Measurements from ENCODE around the gene RET. TPM values are rescaled to one million over a fixed set of nuclear protein-coding genes. Genes with fewer than 3 reads are reported as not detected.

RET gene
- total RNA-seq, 2 donors from 2014 or later, result 0.34 TPM; not detected in 1

DNA sequence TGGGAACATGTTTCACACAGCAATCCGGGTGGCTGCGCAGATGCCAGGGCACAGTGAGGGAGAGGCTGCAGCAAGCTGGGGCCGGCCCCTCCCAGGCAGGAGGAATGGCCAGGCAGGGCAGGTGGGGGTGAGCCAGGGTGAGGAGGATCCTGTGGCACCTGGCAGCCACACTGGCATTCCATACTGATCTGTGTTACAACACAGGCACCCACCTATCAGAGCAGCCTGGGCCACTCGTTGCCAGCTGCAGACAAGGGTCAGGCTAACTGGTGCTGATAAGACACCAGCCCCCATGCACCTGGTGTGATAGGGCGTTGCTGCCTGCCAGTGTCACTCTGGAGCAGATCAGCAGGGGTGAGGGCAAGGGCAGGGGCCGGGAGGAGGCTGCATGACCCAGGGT, 16.6 kb upstream of the RET start:
- Mint-ChIP-seq H3K36me3 (ENCODE audit: low read depth) (no peaks in the 10 kb centered on the region), H3K4me1 (peaks cover 2% of the 10 kb centered on the region), H3K27ac (no peak overlapping the region), H3K27me3 (peaks cover 30% of the 10 kb centered on the region), H3K4me3 (no peak overlapping the region)
- DNase-seq, result no peak
- no peaks in the 10 kb centered on the region for H3K9me3 ChIP-seq (ENCODE audit: control insufficient read depth, low read length, poor library complexity, severe bottlenecking)
- no peak for ATAC-seq

DNA sequence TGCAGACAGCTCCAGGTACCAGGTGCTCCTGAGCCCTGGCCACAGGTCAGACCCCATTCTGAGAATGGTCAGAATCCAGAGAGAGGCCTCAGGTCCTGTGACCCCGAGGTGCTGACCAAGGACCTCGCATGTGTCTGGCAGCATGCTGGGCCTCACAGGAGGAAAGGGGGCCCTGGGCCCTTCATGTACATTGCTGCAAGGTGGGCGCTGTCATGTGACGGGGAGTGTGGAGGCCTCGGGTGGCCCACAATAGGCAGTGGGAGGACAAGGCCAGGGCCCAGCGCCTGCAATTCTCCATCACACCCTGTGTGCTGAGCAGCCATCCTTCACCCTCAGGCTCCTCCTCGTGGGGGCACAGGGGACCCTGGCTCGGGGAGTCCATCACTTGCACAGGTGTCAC, 15.5 kb upstream of the RET start:
- Mint-ChIP-seq H3K27ac (no peak overlapping the region), H3K36me3 (ENCODE audit: low read depth) (no peaks in the 10 kb centered on the region), H3K4me1 (peaks cover 2% of the 10 kb centered on the region), H3K27me3 (peaks cover 30% of the 10 kb centered on the region), H3K4me3 (no peak overlapping the region)
- DNase-seq, result no peak
- no peaks in the 10 kb centered on the region for H3K9me3 ChIP-seq (ENCODE audit: control insufficient read depth, low read length, poor library complexity, severe bottlenecking)
- no peak for ATAC-seq

DNA sequence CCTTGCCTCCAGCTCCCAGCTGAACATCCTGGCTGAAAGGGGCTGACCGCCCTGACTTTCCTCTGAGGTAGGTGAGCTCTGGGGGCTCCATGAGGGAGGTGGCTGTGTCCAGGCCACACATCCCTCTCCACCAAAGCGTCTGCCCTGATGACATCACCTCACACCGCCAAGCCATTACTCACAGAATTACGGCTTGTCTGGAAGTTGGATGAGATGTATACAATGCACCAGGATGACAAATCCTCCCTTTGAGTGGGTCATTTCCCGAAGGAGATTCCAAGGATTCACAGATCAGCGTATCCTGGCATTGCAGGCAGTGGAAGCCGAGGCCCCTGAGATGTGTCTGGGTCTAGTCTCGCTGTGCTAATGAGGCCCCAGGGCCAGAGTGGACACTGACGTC, 15.1 kb upstream of the RET start:
- no peak overlapping the region for H3K27ac Mint-ChIP-seq
- H3K4me3 Mint-ChIP-seq, result no peak overlapping the region
- peaks cover 30% of the 10 kb centered on the region for H3K27me3 Mint-ChIP-seq
- no peaks in the 10 kb centered on the region for H3K36me3 Mint-ChIP-seq (ENCODE audit: low read depth)
- no peaks in the 10 kb centered on the region for H3K9me3 ChIP-seq (ENCODE audit: control insufficient read depth, low read length, poor library complexity, severe bottlenecking)
- DNase-seq (no peak), ATAC-seq (no peak)
- peaks cover 2% of the 10 kb centered on the region for H3K4me1 Mint-ChIP-seq

DNA sequence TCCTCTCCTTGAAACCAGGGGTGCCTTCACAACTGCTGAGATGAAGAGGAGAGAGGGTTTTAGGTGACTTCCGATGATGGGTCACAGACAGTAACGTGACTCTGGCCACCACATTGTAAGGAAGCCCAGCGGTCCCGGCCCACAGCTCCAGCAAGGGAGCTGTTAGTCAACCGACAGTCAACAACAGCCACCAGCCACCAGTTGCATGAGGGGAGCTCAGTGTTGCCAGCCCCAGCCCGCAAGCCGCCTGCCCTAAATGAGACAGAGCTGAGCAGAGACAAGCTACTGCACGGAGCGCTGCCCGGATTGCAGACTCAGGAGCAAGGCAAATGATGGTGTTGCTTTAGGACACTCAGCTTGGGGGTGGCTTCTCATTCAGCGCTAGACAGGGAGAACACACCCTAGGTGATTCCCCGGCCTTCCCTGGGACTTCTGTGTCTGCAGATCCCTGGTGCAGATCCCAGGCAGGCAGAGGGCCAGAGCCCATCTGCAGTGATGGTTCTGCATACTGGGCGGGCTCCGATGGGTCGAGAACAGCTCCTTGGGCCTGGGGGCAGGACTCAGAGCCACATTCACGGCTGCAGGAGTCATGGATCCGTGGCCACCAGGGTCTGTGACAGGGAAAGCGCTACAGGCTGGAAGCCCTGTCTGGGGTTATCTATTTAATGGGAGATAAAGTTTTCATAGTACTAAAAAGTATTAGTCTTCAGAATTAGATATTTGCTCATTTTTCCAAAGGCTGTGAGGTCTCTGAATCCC, 14.3 kb upstream of the RET start:
- DNase-seq (no peak), ATAC-seq (no peak)
- Mint-ChIP-seq H3K4me1 (peaks cover 1% of the 10 kb centered on the region), H3K36me3 (ENCODE audit: low read depth) (no peaks in the 10 kb centered on the region), H3K27me3 (peaks cover 25% of the 10 kb centered on the region), H3K27ac (no peak overlapping the region), H3K4me3 (no peak overlapping the region)
- H3K9me3 ChIP-seq (ENCODE audit: control insufficient read depth, low read length, poor library complexity, severe bottlenecking), result no peaks in the 10 kb centered on the region

DNA sequence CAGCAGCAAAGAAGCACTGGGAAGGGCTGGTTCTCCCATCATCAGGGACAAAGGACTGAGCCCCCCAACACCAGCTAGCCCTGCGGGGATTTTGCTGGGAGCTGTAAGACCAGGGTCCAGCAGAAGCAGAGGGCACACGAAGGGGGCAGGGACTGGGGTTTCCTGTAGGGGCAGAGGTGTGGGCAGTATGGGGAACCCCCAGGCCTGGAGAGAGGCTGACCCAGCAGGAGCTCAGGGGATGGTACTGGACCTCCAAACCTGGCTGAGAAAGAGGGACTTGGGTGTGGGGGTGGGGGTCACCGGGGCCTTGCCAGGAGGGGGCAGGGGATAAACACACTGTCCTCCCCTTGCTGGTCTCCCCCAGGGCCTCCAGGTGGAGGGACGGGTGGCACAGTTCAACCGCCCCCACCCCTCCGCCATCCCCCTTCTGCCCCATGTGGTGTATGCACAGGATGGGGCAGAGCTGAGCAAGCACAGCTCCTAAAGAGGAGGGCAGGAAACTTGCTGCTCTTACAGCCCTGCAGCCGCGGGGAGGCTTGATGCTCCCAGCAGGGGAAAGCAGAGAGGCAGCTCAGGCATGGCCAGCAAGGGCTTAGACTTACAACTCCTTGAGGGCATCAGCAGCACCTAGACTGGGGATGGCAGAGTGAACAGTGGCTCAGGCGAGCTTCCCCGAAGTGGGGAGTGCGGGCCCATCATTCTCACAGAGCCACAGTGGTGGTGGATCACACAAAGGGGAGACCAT, 12.4 kb upstream of the RET start:
- Mint-ChIP-seq H3K36me3 (ENCODE audit: low read depth) (no peaks in the 10 kb centered on the region), H3K4me3 (no peak overlapping the region), H3K4me1 (no peaks in the 10 kb centered on the region), H3K27me3 (peaks cover 17% of the 10 kb centered on the region), H3K27ac (no peak overlapping the region)
- DNase-seq, result no peak
- no peak for ATAC-seq
- H3K9me3 ChIP-seq (ENCODE audit: control insufficient read depth, low read length, poor library complexity, severe bottlenecking), result no peaks in the 10 kb centered on the region

DNA sequence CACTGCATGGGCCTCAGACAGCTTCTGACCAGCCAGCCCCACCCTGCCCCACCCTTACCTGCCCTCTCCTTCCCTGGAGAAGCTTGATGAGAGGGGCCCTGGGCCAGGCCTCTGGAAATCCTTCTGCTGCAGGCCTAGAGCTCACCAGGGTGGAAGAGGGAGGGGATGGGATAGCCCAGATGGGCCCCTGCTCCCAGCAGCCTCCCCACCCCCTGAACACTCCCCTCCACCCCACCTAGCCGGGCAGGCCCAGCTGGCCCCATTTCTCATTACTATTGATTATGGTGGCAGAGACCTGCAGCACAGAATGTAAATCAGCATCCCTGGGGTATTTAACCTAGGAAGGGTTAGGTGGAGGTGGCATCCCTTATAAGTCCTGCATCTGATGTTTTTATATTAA, 11.6 kb upstream of the RET start:
- Mint-ChIP-seq H3K4me3 (no peak overlapping the region), H3K4me1 (no peaks in the 10 kb centered on the region), H3K27me3 (peaks cover 12% of the 10 kb centered on the region), H3K36me3 (ENCODE audit: low read depth) (no peaks in the 10 kb centered on the region), H3K27ac (no peak overlapping the region)
- H3K9me3 ChIP-seq (ENCODE audit: control insufficient read depth, low read length, poor library complexity, severe bottlenecking), result no peaks in the 10 kb centered on the region
- DNase-seq, result no peak
- no peak for ATAC-seq

DNA sequence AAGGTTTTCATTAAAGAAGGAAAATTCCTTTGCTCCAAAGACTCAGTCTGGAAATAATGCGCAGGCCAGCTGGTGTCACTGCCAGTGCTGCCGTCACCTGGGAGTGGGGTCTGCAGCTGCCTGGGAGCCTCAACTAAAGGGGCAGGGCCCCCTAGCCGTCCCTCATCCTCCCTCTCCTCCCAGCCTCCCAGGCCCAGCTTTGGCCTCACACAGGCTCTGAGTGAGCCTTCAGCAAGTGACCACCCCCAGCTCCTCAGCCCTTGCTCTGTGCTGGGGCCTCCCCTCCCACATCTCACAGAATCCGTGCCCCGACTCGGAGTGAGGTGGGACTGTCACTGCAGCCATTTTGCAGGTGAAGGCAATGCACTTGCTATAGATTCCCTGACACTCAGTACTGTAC, 11.1 kb upstream of the RET start:
- H3K27ac Mint-ChIP-seq, result no peak overlapping the region
- no peak for DNase-seq
- no peak for ATAC-seq
- no peaks in the 10 kb centered on the region for H3K36me3 Mint-ChIP-seq (ENCODE audit: low read depth)
- H3K4me3 Mint-ChIP-seq, result no peak overlapping the region
- H3K4me1 Mint-ChIP-seq, result no peaks in the 10 kb centered on the region
- H3K9me3 ChIP-seq (ENCODE audit: control insufficient read depth, low read length, poor library complexity, severe bottlenecking), result no peaks in the 10 kb centered on the region
- H3K27me3 Mint-ChIP-seq, result peaks cover 12% of the 10 kb centered on the region

DNA sequence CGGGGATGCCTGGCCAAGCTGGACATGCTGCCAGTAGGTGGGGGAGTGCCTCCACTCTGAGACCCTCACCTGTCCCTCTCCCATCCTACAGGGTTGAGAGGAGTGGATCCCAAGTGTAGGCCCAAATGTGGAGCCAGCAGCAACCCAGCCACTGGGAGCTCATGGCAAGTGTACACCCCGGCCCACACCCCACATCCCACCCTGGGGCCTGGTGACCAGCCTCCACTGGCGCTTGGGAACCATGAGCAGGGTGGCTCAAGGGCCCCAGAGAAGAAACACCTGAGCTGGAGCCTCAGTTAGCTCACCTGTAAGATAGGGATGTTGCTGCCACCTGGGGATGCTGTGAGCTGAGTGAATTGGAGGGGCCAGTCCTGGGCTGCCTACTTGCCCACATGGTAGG, 10.4 kb upstream of the RET start:
- no peak overlapping the region for H3K27ac Mint-ChIP-seq
- no peak for ATAC-seq
- no peaks in the 10 kb centered on the region for H3K9me3 ChIP-seq (ENCODE audit: control insufficient read depth, low read length, poor library complexity, severe bottlenecking)
- H3K27me3 Mint-ChIP-seq, result peaks cover 12% of the 10 kb centered on the region
- H3K4me1 Mint-ChIP-seq, result no peaks in the 10 kb centered on the region
- H3K36me3 Mint-ChIP-seq (ENCODE audit: low read depth), result no peaks in the 10 kb centered on the region
- no peak overlapping the region for H3K4me3 Mint-ChIP-seq
- DNase-seq, result no peak

DNA sequence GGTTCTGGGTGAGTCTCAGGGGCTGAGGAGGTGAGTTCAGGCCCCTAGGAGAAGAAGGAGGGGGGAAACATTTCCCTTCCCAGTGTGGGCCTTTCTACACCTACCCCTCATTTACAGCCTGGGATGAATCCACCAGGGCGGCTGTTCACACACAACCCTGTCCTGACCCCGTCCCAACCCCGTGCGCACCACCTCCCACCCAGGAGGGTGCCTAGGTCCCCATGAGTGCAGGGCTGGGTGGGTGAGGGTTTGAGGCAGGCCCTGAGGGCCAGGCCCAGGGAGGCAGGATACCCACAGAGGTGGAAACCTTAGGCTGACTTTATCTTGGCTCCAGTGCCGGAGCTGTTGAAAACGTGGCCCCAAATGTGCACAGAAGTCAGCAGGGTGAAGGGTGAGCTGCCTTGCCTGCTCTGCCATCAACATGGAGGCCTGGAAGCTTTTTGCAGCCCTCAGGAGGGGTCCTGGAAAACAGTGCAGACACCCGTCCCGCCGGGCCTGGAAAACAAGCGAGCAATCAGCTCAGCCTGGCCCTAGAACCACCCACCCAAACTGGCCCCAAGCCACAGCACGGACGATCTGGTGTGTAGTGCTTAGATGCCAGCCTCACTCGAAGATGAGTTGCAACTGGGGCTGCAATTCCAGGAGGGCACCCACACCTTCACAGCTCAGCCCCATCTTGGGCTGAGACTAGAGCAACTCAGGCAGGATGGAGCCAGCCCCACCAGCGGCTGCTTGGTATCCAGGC, 9.3 kb upstream of the RET start:
- ATAC-seq (no peak), DNase-seq (no peak)
- Mint-ChIP-seq H3K4me1 (no peaks in the 10 kb centered on the region), H3K27me3 (peaks cover 13% of the 10 kb centered on the region), H3K27ac (no peak overlapping the region), H3K4me3 (no peak overlapping the region), H3K36me3 (ENCODE audit: low read depth) (no peaks in the 10 kb centered on the region)
- H3K9me3 ChIP-seq (ENCODE audit: control insufficient read depth, low read length, poor library complexity, severe bottlenecking), result no peaks in the 10 kb centered on the region

DNA sequence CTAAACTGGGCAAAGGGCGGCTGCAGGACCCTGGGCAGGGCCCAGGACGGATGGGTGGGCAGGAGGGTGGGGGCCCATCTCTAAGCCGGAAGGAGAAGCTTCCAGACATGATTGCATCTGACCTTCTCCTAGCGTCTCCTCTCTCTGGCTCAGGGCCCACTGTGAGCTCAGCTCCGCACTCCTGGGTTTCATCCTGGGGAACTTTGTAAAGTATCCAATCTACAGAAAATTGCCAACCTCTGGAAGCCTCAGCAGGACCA, 8.8 kb upstream of the RET start:
- H3K27me3 Mint-ChIP-seq, result peaks cover 18% of the 10 kb centered on the region
- no peak overlapping the region for H3K4me3 Mint-ChIP-seq
- no peak for ATAC-seq
- no peaks in the 10 kb centered on the region for H3K36me3 Mint-ChIP-seq (ENCODE audit: low read depth)
- no peaks in the 10 kb centered on the region for H3K9me3 ChIP-seq (ENCODE audit: control insufficient read depth, low read length, poor library complexity, severe bottlenecking)
- DNase-seq, result no peak
- H3K4me1 Mint-ChIP-seq, result no peaks in the 10 kb centered on the region
- no peak overlapping the region for H3K27ac Mint-ChIP-seq

DNA sequence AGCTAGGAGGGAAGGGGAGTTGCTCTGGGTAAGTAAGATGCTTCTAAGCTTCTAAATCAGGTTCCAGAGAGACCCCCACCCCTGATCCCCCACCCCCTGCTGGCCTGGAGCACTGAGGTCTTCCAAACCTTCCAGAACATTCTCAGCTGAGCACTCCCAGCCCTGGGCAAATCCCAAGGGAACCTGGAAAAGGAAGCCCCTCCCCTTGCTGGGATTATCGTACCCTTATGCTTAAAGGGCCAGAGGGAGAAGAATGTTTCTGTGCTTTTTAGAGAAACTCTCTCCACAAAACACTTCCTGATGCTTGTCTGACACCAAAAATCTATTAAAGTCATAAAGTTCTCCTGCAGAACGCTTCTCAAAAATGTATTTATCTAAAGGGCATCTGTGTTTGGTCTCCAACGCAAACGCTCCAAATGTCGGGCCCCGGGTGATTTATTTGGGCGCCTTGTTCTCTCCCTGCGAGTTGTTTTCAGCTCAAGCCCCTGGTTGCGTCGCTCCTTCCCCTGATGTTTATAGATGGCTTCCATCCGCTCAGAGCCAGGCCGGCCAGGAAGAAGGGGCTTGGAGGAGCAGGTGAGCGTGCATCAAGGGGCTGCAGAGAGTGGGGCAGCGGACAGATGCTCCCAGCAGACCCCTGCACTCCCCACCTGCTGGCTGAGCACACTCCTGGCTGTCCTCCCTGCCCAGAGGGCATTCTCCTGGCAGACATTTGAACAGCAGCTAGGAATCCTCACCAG, 8.2 kb upstream of the RET start:
- no peak overlapping the region for H3K27ac Mint-ChIP-seq
- no peak overlapping the region for H3K4me3 Mint-ChIP-seq
- peaks cover 15% of the 10 kb centered on the region for H3K27me3 Mint-ChIP-seq
- H3K36me3 Mint-ChIP-seq (ENCODE audit: low read depth), result no peaks in the 10 kb centered on the region
- H3K4me1 Mint-ChIP-seq, result no peaks in the 10 kb centered on the region
- no peak for DNase-seq
- ATAC-seq, result no peak
- H3K9me3 ChIP-seq (ENCODE audit: control insufficient read depth, low read length, poor library complexity, severe bottlenecking), result no peaks in the 10 kb centered on the region

DNA sequence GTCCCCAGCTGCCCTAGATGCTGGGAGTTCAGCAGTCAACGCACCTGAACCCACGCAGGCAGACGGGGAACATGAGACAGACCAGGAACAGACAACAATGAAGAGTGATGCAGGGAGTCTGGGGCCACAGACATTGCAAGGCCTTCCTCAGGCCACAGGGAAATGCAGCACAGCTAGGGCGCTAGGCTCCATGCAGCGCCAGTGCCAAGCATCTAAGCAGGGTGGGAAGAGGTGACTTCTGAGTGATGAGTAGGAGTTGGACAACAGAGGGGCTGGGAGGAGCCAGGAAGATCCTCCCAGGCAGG, 7.7 kb upstream of the RET start:
- Mint-ChIP-seq H3K4me1 (no peaks in the 10 kb centered on the region), H3K4me3 (no peak overlapping the region), H3K27me3 (peaks cover 13% of the 10 kb centered on the region), H3K27ac (no peak overlapping the region), H3K36me3 (ENCODE audit: low read depth) (no peaks in the 10 kb centered on the region)
- H3K9me3 ChIP-seq (ENCODE audit: control insufficient read depth, low read length, poor library complexity, severe bottlenecking), result no peaks in the 10 kb centered on the region
- no peak for ATAC-seq
- DNase-seq, result no peak

DNA sequence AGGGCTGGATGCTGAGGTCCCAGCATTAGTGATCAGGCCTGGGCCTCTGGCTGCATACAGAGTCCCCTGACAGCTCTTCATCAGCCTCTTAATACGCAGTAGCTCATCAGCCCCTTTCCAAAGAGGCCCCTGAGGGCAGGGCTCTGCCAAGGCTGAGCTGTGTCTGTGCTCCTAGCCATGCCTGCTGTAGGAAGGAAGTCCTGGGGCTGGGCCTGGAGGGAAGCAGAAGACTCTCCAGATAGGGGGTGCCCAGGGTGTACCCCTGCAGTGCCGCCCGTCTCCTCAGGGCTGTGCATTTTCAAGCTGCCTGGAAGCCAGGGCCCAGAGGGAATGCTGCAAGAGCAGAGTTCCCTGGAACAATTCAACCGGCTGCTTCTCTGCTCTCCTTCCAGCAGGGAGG, 7.3 kb upstream of the RET start:
- Mint-ChIP-seq H3K36me3 (ENCODE audit: low read depth) (no peaks in the 10 kb centered on the region), H3K4me3 (no peak overlapping the region), H3K27ac (no peak overlapping the region), H3K27me3 (peaks cover 13% of the 10 kb centered on the region), H3K4me1 (no peaks in the 10 kb centered on the region)
- no peaks in the 10 kb centered on the region for H3K9me3 ChIP-seq (ENCODE audit: control insufficient read depth, low read length, poor library complexity, severe bottlenecking)
- no peak for DNase-seq
- no peak for ATAC-seq

Data from T-helper 17 cell (primary cell).